ES-I3 (cell line): Measurements from ENCODE around the gene TMX2.
A peak's percentile ranks its signal among the peaks of the same experiment; 100 is the strongest.

ENCODE experiments used
- H3K36me3 ChIP-seq: 2 replicates; pipeline ENCODE4 v1.6.1; 2013; ENCODE audit warnings: mild to moderate bottlenecking, low read length, control low read depth, moderate library complexity; ENCODE audit not compliant: insufficient read depth
- H3K4me1 ChIP-seq: 2 replicates; pipeline ENCODE4 v1.6.1; 2013; ENCODE audit warnings: mild to moderate bottlenecking, control low read depth, low read length; ENCODE audit not compliant: insufficient read depth
- H3K9ac ChIP-seq: 2 replicates; pipeline ENCODE4 v1.6.1; 2013; ENCODE audit warnings: low read depth, mild to moderate bottlenecking, low read length, moderate library complexity
- H3K9me3 ChIP-seq: 2 replicates; pipeline ENCODE4 v1.6.1; 2013; ENCODE audit warnings: mild to moderate bottlenecking, low read length, moderate library complexity; ENCODE audit not compliant: control insufficient read depth, insufficient read depth

The TMX2 gene

GRCh38 chr11:57741132-57742086 lies 29.0 kb downstream of the TMX2 start, which contains the start of gene SELENOH:
TSS of gene SELENOH (plus strand) at chr11:57741491. CDS start at chr11:57741596, 105 bp downstream.
- Histone ChIP-seq H3K4me1 (peaks cover 6% of the 10 kb centered on the region; the same call in 1 of the 2 replicates), H3K36me3 (peaks cover 13% of the 10 kb centered on the region), H3K9ac (peak within 1 kb of the TSS; percentile 99), H3K9me3 (no peaks in the 10 kb centered on the region)

GRCh38 chr11:57742087-57742452 lies 29.7 kb downstream of the TMX2 start:
- peaks cover 13% of the 10 kb centered on the region for H3K36me3 ChIP-seq
- peak overlapping the region; percentile 99 for H3K9ac ChIP-seq
- peaks cover 6% of the 10 kb centered on the region; the same call in 1 of the 2 replicates for H3K4me1 ChIP-seq
- no peaks in the 10 kb centered on the region for H3K9me3 ChIP-seq

GRCh38 chr11:57744357-57744756 lies 32.0 kb downstream of the TMX2 start:
- Histone ChIP-seq H3K36me3 (peaks cover 8% of the 10 kb centered on the region; the same call in 1 of the 2 replicates), H3K9me3 (no peaks in the 10 kb centered on the region), H3K4me1 (peaks cover 6% of the 10 kb centered on the region; the same call in 1 of the 2 replicates), H3K9ac (no peak overlapping the region)

- peaks cover 6% of the 10 kb centered on the region; the same call in 1 of the 2 replicates for H3K4me1 ChIP-seq
- H3K36me3 ChIP-seq, result peaks cover 8% of the 10 kb centered on the region; the same call in 1 of the 2 replicates
- no peaks in the 10 kb centered on the region for H3K9me3 ChIP-seq
- H3K9ac ChIP-seq, result no peak overlapping the region
Measured at GRCh38 chr11:57745206-57745605, 32.8 kb downstream of the TMX2 start.

GRCh38 chr11:57746920-57747319 lies 34.5 kb downstream of the TMX2 start:
- Histone ChIP-seq H3K4me1 (peaks cover 6% of the 10 kb centered on the region; the same call in 1 of the 2 replicates), H3K9me3 (no peaks in the 10 kb centered on the region), H3K36me3 (peaks cover 8% of the 10 kb centered on the region; the same call in 1 of the 2 replicates), H3K9ac (no peak overlapping the region)

- Histone ChIP-seq H3K9ac (no peak overlapping the region), H3K9me3 (no peaks in the 10 kb centered on the region), H3K4me1 (no peaks in the 10 kb centered on the region), H3K36me3 (no peaks in the 10 kb centered on the region)
Measured at GRCh38 chr11:57751176-57751575, 38.8 kb downstream of the TMX2 start.

- no peaks in the 10 kb centered on the region for H3K36me3 ChIP-seq
- no peaks in the 10 kb centered on the region for H3K9me3 ChIP-seq
Measured at GRCh38 chr11:57751676-57752253, 39.4 kb downstream of the TMX2 start, which contains the start of gene BTBD18. TSS of gene BTBD18 (minus strand) at chr11:57751819. CDS start at chr11:57751188, 631 bp downstream.

GRCh38 chr11:57752954-57753353 lies 40.6 kb downstream of the TMX2 start:
- no peak overlapping the region for H3K9ac ChIP-seq
- H3K9me3 ChIP-seq, result no peaks in the 10 kb centered on the region
- no peaks in the 10 kb centered on the region for H3K4me1 ChIP-seq
- no peaks in the 10 kb centered on the region for H3K36me3 ChIP-seq

More at GRCh38 chr11:57751676-57752253, 39.4 kb downstream of the TMX2 start, which contains the start of gene BTBD18:
- no peaks in the 10 kb centered on the region for H3K4me1 ChIP-seq
- no peak within 1 kb of the TSS for H3K9ac ChIP-seq

- no peak overlapping the region for H3K9ac ChIP-seq
- H3K36me3 ChIP-seq, result no peaks in the 10 kb centered on the region
- no peaks in the 10 kb centered on the region for H3K4me1 ChIP-seq
- no peaks in the 10 kb centered on the region for H3K9me3 ChIP-seq
Measured at GRCh38 chr11:57758174-57758573, 45.8 kb downstream of the TMX2 start.

GRCh38 chr11:57761301-57762234 lies 49.2 kb downstream of the TMX2 start, which contains the start of gene CTNND1:
TSS of gene CTNND1 (plus strand) at chr11:57761802. CDS start at chr11:57791479, 29,677 bp downstream.
- H3K9me3 ChIP-seq, result no peaks in the 10 kb centered on the region
- no peaks in the 10 kb centered on the region for H3K4me1 ChIP-seq
- no peaks in the 10 kb centered on the region for H3K36me3 ChIP-seq
- peak within 1 kb of the TSS; percentile 99 for H3K9ac ChIP-seq

GRCh38 chr11:57762235-57762861 lies 50.0 kb downstream of the TMX2 start:
- Histone ChIP-seq H3K9ac (peak overlapping the region; percentile 99), H3K36me3 (no peaks in the 10 kb centered on the region), H3K4me1 (no peaks in the 10 kb centered on the region), H3K9me3 (no peaks in the 10 kb centered on the region)

- H3K4me1 ChIP-seq, result no peaks in the 10 kb centered on the region
- no peaks in the 10 kb centered on the region for H3K36me3 ChIP-seq
- H3K9ac ChIP-seq, result peak overlapping the region; percentile 99
- no peaks in the 10 kb centered on the region for H3K9me3 ChIP-seq
Measured at GRCh38 chr11:57763568-57763967, 51.2 kb downstream of the TMX2 start.

- no peaks in the 10 kb centered on the region for H3K36me3 ChIP-seq
- no peaks in the 10 kb centered on the region for H3K9me3 ChIP-seq
- no peaks in the 10 kb centered on the region for H3K4me1 ChIP-seq
- peak overlapping the region; percentile 99 for H3K9ac ChIP-seq
Measured at GRCh38 chr11:57764021-57764420, 51.6 kb downstream of the TMX2 start.
